K562 (cell line): ENCODE data around the gene LILRA6. TPM values are rescaled to one million over a fixed set of nuclear protein-coding genes. Genes with fewer than 3 reads are reported as not detected.
A peak's percentile ranks its signal among the peaks of the same experiment; 100 is the strongest.

ENCODE experiments used
- AFF4 ChIP-seq: sonication (generic); formaldehyde crosslinking; IDR thresholded peaks from 2 replicates; pipeline ENCODE4 v1.8.0; 2023; ENCODE audit warnings: mild to moderate bottlenecking, missing genetic modification reagents
- CREM ChIP-seq: IDR thresholded peaks from 2 replicates; pipeline ENCODE4 v1.6.1; 2014; ENCODE audit warnings: antibody characterized with exemption, low read depth
- ERF ChIP-seq: fragments of 450-650 bp; formaldehyde crosslinking; IDR thresholded peaks from 2 replicates; pipeline ENCODE4 v1.4.0; 2020; ENCODE audit warnings: mild to moderate bottlenecking, mixed read lengths
- FIP1L1 ChIP-seq: fragments of 200-400 bp; formaldehyde crosslinking; IDR thresholded peaks from 2 replicates; pipeline ENCODE4 v1.6.1; 2018; ENCODE audit warnings: mild to moderate bottlenecking, low read depth, low read length; ENCODE audit not compliant: poor library complexity, severe bottlenecking
- HDAC2 ChIP-seq: fragments of 450-650 bp; IDR thresholded peaks from 2 replicates; pipeline ENCODE4 v1.6.1; 2016; ENCODE audit warnings: mild to moderate bottlenecking
- L3MBTL2 ChIP-seq: fragments of 450-650 bp; IDR thresholded peaks from 2 replicates; pipeline ENCODE4 v1.6.1; 2016; ENCODE audit warnings: mild to moderate bottlenecking, moderate library complexity
- MBD1 ChIP-seq: fragments of 250-450 bp; sonication (Bioruptor Pico); IDR thresholded peaks from 2 replicates; pipeline ENCODE4 v1.8.0; 2022; ENCODE audit warnings: inconsistent platforms
- MNT ChIP-seq, 2 experiments: fragments of 450-650 bp; conservative IDR thresholded peaks; 2 replicates each; pipeline ENCODE4 v1.6.1; 2017; ENCODE audit warnings: mild to moderate bottlenecking in 2 of 2, moderate library complexity in 2 of 2
- PHF20 ChIP-seq: fragments of 450-650 bp; IDR thresholded peaks from 2 replicates; pipeline ENCODE4 v1.6.1; 2018; ENCODE audit not compliant: partially characterized antibody
- POLR2G ChIP-seq: fragments of 200-400 bp; formaldehyde crosslinking; IDR thresholded peaks from 2 replicates; pipeline ENCODE4 v1.6.1; 2017; ENCODE audit warnings: low read depth, mild to moderate bottlenecking, antibody characterized with exemption, low read length, moderate library complexity
- RNF2 ChIP-seq: sonication (generic); IDR thresholded peaks from 2 replicates; pipeline ENCODE4 v1.6.1; 2016
- TRIM24 ChIP-seq, 2 experiments: fragments of 450-650 bp; IDR thresholded peaks; 2 replicates each; pipeline ENCODE4 v1.6.1; 2016
- ZBTB7A ChIP-seq: IDR thresholded peaks from 2 replicates; pipeline ENCODE4 v1.6.1; 2011; ENCODE audit warnings: low read depth, mild to moderate bottlenecking, low read length, moderate library complexity, borderline replicate concordance; ENCODE audit not compliant: control insufficient read depth
- ZNF75A ChIP-seq: fragments of 450-650 bp; formaldehyde crosslinking; IDR thresholded peaks from 2 replicates; pipeline ENCODE4 v1.4.0; 2020; ENCODE audit warnings: mild to moderate bottlenecking
- polyA plus RNA-seq, 8 experiments: library from polyadenylated mRNA; depleted of rRNA in 4 of 8; stranded (reverse) in 5 of 8; unstranded in 3 of 8; fragments of >200 nt; fragmentation: Nextera tagmentation in 2 of 8; fragmentation: Illumina TruSeq in 1 of 8; extraction: Ambion mirVana in 2 of 8; extraction: Trizol in 1 of 8; gene quantifications; 2 replicates each; pipeline versions ENCODE4 v1.2.1 to v1.2.3, GENCODE V29; 2011 to 2014; ENCODE audit warnings: inconsistent platforms in 1 of 8, missing spikeins in 1 of 8
- total RNA-seq, 7 experiments: library from RNA; depleted of rRNA in 6 of 7; stranded (reverse); fragments of >200 nt in 6 of 7; fragmentation: Illumina TruSeq in 2 of 7; extraction: Trizol in 2 of 7; gene quantifications; 2 replicates each; pipeline versions ENCODE4 v1.2.1 to v1.2.3, GENCODE V29; 2011 to 2021; ENCODE audit warnings: low replicate concordance in 1 of 7
- TF ChIP-seq, protein P1 (sequence below): fragments of 250-450 bp; sonication (Bioruptor Pico); IDR thresholded peaks from 2 replicates; pipeline ENCODE4 v1.5.0; 2020; ENCODE audit warnings: mild to moderate bottlenecking
- TF ChIP-seq, protein P2 (sequence below): fragments of 450-650 bp; IDR thresholded peaks from 2 replicates; pipeline ENCODE4 v1.6.1; 2016; ENCODE audit warnings: borderline replicate concordance

LILRA6 gene
- total and polyA plus RNA-seq, 9 of the 15 experiments (the other 6 are each of a cell fraction or from before 2014, with no cell fraction given) = 0.03 TPM; not detected in 8

- TF ChIP-seq, protein P1, sequence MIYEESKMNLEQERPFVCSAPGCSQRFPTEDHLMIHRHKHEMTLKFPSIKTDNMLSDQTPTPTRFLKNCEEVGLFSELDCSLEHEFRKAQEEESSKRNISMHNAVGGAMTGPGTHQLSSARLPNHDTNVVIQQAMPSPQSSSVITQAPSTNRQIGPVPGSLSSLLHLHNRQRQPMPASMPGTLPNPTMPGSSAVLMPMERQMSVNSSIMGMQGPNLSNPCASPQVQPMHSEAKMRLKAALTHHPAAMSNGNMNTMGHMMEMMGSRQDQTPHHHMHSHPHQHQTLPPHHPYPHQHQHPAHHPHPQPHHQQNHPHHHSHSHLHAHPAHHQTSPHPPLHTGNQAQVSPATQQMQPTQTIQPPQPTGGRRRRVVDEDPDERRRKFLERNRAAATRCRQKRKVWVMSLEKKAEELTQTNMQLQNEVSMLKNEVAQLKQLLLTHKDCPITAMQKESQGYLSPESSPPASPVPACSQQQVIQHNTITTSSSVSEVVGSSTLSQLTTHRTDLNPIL (CRISPR knock-in tag) = no peak
- TF ChIP-seq ZNF75A (peak; percentile 52; the same call in 1 of the 2 replicates), TRIM24 (IDR thresholded peaks at IDR 0.05) (no peak), MBD1 (CRISPR knock-in tag) (no peak), RNF2 (no peak; the same call in 1 of the 2 replicates), ERF (0 out of 2 replicates have a peak, but pooled peaks have one; percentile 39), HDAC2 (0 out of 2 replicates have a peak, but pooled peaks have one; percentile 18), POLR2G (peak; percentile 73), CREM (no peak), AFF4 (CRISPR knock-in tag) (peak; percentile 62; the same call in 1 of the 2 replicates), ZBTB7A (peak; percentile 92), MNT (conservative IDR thresholded peaks at IDR 0.05) (peak; percentile 40 to 53), PHF20 (peak; percentile 47), FIP1L1 (peak; percentile 12), L3MBTL2 (peak; percentile 60)
- TF ChIP-seq, protein P2, sequence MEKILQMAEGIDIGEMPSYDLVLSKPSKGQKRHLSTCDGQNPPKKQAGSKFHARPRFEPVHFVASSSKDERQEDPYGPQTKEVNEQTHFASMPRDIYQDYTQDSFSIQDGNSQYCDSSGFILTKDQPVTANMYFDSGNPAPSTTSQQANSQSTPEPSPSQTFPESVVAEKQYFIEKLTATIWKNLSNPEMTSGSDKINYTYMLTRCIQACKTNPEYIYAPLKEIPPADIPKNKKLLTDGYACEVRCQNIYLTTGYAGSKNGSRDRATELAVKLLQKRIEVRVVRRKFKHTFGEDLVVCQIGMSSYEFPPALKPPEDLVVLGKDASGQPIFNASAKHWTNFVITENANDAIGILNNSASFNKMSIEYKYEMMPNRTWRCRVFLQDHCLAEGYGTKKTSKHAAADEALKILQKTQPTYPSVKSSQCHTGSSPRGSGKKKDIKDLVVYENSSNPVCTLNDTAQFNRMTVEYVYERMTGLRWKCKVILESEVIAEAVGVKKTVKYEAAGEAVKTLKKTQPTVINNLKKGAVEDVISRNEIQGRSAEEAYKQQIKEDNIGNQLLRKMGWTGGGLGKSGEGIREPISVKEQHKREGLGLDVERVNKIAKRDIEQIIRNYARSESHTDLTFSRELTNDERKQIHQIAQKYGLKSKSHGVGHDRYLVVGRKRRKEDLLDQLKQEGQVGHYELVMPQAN = peak; percentile 58; the same call in 1 of the 2 replicates
Measured at GRCh38 chr19:54191011-54191810, 51.4 kb downstream of the LILRA6 start, which contains the start of gene TSEN34 (continued).
